Activated T-cell treated with anti-CD3 and anti-CD28 coated beads for 1 hour (primary cell): ENCODE data around the gene LDHB.
A peak's percentile ranks its signal among the peaks of the same experiment; 100 is the strongest.
"Not testable (repeated sequence)": the region's sequence is repeated elsewhere in the genome, so short reads cannot be mapped to it uniquely, and the experiment has no call there.

Experiments used
- DNase-seq: peaks from one replicate; pipeline ENCODE4 v3.0.0-alpha.2; 2020; ENCODE audit warnings: low read depth

The LDHB gene

GRCh38 chr12:21657326-21658077, at the start of gene LDHB:
LDHB (minus strand) TSS chr12:21657842; CDS start chr12:21654671, 3,171 bp downstream.
- peak; percentile 83 for DNase-seq

DNA sequence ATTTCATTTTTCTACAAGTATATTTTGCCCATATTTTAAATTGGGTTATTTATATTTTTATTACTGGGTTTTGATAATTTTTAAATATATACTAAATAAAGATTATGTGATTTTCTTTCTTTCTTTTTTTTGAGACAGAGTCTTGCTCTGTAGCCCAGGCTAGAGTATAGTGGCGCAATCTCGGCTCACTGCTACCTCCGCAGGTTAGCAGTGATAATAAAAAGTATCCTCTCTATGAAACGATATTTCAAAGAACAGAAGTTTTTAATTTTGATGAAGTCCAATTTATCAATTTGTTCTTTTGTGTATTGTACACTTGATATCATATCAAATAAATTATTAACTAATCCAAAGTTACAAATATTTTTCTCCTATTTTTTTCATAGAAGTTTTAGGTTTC, 47.2 kb upstream of the LDHB start:
- no peak for DNase-seq

- no peak for DNase-seq
Observed at GRCh38 chr12:21699851-21700250, 42.2 kb upstream of the LDHB start.

- DNase-seq: no peak
Observed at GRCh38 chr12:21697904-21698630, 40.4 kb upstream of the LDHB start.

- DNase-seq: no peak
Observed at GRCh38 chr12:21696625-21697024, 39.0 kb upstream of the LDHB start.

DNA sequence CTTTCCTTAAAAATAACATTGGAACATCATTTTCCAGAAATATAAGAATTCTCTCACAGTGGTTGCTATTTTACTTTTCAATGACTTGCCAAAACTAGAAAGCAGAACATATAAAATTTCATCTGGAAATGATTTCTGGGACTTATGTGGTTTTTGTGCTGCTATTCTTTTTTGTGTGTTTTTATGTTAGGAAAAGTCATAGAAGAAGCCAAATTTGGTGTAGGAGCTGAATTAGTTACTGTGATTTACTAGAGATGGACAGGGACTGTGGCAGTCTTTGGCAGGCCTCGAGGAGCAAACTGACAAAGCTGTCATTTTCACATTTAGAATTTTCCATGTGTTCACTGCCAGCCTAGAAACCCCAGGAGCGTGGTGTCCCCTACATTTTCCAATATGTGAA, 38.3 kb upstream of the LDHB start:
- no peak for DNase-seq

DNA sequence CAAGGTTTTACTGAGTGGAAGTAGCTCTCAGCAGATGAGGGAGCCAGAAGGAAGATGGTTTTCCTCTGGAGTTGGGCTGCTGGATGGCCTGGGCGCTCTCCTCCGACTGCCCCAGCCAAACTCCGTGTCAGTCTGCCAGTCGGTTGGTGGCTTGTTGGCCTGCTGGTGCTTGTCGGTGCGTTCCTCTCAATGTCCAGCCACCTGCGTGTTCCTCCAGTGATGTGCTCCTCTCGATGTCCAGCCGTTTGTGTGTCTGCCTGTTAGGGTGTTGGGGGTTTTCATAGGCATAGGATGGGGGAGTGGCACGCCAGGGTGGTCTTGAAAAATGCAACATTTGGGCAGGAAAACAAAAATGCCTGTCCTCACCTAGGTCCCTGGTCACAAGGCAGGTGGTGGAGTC, 37.0 kb upstream of the LDHB start:
- DNase-seq: no peak

- no peak for DNase-seq
Observed at GRCh38 chr12:21691515-21691914, 33.9 kb upstream of the LDHB start.

DNA sequence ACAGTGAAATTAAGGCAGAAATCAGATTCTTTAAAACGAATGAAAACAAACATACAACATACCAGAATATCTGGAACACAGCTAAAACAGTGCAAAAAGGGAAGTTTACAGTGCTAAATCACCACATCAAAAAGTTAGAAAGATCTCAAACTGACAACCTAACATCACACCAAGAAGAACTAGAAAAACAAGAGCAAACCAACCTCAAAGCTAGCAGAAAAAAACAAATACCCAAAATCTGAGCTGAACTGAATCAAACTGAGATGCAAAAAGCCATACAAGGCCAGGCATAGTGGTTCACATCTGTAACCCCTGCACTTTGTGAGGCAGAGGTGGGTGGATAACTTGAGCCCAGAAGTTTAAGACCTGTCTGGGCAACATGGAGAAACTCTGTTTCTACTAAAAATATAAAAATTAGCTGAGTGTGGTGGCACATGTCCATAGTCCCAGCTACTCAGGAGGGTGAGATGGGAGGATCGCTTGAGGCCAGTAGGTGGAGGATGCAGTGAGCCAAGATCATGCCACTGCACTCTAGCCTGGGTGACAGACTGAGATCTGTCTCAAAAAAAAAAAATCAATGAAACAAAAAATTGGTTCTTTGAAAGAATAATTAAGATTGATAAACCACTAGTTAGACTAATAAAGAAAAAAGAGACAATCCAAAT, 33.2 kb upstream of the LDHB start:
- no peak for DNase-seq

GRCh38 chr12:21683115-21683514, 25.5 kb upstream of the LDHB start:
- DNase-seq: no peak

DNA sequence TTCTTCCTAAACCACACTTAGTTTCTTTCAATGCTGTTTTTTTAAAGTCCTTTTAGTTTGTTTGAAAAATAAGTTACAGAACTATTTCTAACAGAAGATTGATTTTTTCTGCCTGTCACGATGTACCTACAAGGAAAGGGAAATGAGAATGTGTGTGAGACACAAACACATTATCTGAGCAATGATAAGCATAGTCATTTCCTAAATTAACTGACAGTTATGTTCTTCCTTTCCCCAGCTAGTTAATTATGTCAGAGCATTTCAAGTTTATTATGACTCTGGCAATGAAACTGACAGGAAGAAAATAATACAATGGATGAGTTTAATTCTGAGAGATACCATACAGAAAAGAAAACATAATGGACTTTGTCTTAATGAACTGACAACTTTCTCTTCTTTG, 21.3 kb upstream of the LDHB start:
- no peak for DNase-seq

DNA sequence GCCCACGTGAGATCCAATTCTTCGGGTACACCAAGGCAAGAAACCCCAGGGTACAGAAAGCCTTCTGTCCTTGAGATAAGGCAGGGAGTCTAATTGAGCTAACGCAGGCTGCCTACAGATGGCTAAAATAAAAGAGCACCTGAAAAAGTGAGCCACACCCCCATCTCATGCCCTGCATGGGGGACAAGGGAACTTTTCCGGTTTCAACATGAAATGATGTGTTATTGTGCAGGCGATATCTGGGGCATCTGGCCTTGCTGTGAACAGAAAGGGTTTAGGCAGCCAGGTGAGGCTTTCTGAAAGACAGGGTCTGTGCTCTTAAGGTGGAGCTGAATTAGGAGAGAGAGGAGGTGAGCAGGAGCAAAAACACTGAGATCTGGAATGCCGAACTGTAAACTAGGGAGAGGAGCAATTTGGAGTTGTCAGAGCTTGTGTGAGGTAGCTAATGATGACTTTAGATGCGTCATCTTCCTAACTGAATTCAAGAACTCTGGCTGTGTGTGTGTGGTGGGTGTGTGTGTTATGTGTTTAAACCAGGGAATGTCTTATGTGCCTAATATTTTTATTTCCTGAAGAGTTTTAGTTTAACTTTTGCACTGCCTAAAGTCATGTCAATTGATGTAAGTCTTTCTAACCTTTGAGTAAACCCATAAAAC, 20.1 kb upstream of the LDHB start:
- no peak for DNase-seq

GRCh38 chr12:21677204-21677603, 19.6 kb upstream of the LDHB start:
- DNase-seq: no peak

- DNase-seq: no peak
Observed at GRCh38 chr12:21676776-21677175, 19.1 kb upstream of the LDHB start.

DNA sequence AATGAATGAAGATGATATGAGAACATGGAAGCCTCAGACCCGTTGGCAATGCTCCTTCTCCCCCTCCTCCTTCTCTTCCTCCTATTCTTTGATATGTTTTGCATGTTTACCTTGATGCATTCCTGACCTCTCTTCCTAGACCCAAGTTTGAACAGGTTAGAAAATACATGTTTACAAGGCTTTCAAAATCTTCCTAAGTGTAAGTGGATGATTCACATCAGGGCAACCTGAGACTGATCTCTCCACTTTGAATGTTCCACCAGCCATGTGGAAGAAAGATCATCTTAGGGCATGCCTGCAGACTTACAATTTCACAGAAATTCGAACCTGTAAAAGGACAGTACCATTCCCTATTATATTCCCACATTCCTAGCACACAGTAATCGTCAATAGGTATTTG, 18.0 kb upstream of the LDHB start:
- no peak for DNase-seq

DNA sequence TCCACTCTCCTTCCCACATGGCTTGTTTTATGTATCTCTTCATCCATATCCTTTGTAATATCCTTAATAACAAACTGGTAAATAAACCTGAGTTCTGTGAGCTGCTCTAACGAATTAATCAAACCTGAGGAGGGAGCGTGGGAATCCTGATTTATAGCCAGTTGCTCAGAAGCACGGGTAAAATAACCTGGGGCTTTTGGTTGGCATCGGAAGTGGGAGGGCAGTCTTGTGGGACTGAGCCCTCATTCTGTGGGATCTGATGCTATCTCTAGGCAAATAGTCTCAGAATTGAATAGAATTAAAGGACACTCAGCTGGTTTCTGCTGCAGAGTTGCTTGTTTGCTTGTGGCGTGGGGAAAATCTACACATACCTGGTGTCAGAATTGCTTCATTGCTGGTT, 17.5 kb upstream of the LDHB start:
- DNase-seq: no peak

DNA sequence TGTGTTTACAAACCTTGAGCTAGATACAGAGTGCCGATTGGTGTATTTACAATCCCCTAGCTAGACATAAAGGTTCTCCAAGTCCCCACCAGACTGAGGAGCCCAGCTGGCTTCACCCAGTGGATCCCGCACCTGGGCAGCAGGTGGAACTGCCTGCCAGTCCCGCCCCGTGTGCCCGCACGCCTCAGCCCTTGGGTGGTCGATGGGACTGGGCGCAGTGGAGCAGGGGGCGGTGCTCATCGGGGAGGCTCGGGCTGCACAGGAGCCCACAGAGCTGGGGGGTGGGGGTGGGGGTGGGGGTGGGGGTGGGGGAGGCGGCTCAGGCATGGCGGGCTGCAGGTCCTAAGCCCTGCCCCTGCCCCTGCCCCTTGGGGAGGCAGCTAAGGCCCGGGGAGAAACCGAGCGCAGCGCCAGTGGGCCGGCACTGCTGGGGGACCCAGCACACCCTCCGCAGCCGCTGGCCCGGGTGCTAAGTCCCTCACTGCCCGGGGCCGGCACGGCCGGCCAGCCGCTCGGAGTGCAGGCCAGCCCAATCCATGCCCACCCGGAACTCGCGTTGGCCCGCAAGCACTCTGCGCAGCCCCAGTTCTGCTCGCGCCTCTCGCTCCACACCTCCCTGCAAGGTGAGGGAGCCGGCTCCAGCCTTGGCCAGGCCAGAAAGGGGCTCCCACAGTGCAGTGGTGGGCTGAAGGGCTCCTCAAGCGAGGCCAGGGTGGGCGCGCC, 16.3 kb upstream of the LDHB start:
- DNase-seq: not testable (repeated sequence)

DNA sequence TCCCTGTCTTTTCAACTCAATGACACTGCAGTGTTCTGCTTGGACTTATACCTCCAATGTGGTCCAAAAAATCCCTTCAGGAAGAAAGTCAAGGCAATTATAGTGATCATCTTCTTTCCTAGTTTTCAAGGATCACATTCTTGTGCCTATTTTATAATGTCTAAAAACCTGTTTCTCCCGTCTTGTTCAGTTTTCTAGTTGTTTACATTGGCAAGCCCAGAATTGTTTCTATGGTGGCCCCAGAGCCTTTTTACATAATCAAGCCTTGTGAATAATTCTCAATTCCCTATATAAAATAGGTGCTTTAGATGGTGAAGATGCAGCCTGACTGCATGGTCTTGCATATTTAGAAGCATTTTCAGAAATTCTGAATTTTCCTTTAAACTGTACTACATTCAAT, 14.5 kb upstream of the LDHB start:
- DNase-seq: no peak

DNA sequence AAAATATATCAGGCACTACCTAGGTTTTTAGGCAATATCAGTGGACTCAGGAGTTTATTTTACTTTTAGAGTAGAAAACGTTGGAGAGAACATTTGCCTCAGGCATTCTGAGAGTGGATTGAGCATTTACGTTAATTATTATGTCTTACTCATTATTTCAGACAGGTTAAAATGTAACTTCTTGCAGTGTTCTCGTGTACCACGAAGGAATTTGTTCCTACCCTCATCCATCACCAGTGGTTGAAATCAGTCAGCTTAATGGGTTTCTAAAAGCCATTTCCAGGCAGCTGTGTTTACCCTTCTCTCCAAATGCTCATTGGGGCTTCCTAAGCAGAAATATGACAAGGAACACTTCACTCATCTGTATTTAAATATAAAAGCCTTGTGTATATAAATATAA, 9.1 kb upstream of the LDHB start:
- no peak for DNase-seq

DNA sequence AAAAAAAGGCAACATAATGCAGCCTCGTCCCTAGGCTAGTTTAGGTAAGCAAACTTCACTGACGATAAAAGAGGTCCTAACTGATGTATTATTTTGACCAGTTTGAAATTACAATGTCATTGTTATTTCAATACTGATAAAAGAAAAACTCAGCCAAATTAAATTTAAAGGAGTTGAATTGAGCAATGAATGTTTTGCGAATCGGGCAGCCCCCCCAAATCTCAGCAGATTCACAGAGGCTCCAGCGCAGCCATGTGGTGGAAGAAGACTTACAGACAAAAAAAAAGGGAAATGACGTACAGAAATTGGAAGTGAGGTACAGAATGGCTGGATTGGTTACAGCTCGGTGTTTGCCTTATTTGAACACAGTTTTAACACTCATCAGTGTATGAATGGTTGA, 8.2 kb upstream of the LDHB start:
- no peak for DNase-seq

- DNase-seq: no peak
Observed at GRCh38 chr12:21662122-21662792, 4.6 kb upstream of the LDHB start.
